Activated CD4-positive, alpha-beta T cell treated with anti-CD3 and anti-CD28 coated beads, Interleukin-2, amount 50 U/mL, for 48 hours (primary cell): Measurements from ENCODE around the gene NANOS2.
"Not testable (repeated sequence)": the region's sequence is repeated elsewhere in the genome, so short reads cannot be mapped to it uniquely, and the experiment has no call there.

Experiments
- DNase-seq, 2 experiments: peaks; one replicate each; pipeline ENCODE4 v3.0.0-alpha.2; 2020

NANOS2 gene

DNA sequence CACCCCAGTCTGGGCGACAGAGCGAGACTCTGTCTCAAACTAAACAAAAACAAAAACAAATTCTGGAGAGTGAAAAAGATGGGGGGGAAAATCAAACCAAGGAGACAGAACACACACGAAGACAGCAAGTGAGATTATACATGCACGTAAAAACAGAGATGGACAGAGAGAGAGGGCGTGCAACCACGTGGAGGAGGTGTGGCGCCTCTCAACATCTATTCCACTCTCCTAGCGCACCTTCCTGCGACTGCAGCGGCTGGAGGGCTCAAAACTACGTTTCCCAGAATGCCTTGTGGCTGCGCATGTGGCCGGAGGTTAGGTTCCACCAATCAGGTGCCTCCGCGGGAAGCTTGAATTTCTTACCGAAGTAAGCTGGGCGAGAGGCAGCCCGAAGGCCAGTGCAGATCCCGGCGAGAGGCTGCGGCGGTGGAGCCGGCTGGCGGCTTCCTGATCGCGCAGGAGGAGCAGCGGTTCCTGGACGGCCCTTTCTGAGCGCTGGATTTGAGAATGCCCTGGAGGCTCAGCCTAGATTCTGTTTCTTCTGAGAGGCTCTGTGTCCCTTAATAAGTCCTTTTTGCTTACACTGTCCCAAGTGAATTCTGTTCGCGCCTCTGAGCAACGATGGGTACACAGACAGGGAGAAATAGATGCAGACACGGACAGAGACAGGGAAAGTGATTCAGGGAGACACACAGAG lies 13.1 kb upstream of the NANOS2 start:
- peak; percentile 84 to 91 for DNase-seq

DNA sequence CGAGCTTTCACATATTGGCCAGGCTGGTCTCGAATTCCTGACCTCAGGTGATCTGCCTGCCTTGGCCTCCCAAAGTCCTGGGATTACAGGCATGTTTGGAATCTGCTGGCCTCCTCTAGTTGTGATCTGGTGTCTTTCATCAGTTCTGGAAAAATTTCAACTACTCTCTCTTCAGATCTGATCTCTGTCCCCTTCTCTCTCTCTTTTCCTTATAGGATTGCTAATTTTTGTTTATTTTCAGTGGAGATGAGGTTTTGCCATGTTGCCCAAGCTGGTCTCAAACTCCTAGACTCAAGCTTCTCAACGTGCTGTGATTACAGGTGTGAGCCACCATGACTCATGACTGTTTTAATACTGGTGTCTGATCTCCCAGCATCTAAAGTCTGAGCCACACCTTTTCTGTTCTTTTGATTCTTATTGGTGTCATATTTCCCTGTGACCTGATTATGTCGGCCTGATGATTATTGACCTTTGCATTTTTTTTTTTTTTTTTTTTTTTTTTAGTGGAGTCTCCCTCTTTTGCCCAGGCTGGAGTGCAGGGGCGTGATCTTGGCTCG lies 10.4 kb upstream of the NANOS2 start:
- no peak for DNase-seq

DNA sequence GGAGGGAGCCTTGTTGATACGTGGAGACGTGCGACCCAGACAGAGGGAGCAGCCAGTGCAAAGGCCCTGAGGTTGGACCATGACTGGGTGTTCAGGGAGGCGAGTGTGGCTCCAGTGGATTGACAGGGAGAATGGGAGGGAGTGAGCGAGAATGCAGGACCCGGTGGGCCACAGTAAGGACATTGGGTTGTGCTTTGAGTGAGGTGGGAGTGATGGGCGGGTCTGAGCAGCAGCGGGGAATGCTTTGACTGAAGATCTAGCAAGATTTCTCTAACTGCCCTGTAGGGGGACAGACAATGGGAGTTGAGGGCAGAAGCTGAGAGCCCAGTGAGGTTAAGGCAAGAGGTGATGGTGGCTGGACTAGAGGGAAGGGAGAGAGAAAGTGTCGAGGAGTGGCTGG lies 7.7 kb upstream of the NANOS2 start:
- DNase-seq = no peak

DNA sequence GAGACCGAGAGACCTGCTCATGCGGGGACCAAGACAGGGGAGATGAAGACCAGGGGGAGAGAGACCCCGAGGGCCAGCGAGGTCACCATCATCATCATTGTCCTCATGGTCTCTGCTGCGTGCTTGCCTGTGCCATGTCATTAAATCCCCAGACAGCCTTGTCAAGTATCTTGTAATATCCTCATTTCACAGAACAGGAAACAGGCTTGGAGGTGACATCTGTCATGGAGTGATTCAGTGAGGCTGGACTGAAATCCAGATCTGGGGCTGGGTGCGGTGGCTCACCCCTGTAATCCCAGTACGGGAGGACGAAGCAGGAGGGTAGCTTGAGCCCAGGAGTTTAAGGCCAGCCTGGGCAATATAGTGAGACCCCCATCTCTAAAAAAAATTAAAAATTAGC lies 5.9 kb upstream of the NANOS2 start:
- DNase-seq = no peak

DNA sequence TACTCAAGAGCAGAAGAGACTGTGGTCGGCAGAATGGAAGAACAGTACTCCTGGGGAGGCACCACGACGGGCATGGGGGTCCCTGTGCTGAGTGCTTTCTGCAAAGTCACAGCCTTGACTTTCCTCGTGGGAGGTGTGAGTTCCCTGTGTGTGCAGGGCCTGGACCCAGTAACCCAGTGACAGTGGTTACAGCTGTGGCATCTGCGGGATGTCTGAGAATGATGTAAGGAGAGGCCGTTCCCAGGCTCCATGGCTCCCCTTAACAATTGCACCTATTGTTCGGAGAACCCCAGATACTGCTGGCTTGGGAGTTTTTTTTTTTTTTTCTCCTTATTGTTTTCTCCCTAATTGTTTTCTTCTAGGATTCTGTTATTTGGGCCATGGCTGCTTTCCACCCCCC lies 5.1 kb upstream of the NANOS2 start:
- no peak for DNase-seq

DNA sequence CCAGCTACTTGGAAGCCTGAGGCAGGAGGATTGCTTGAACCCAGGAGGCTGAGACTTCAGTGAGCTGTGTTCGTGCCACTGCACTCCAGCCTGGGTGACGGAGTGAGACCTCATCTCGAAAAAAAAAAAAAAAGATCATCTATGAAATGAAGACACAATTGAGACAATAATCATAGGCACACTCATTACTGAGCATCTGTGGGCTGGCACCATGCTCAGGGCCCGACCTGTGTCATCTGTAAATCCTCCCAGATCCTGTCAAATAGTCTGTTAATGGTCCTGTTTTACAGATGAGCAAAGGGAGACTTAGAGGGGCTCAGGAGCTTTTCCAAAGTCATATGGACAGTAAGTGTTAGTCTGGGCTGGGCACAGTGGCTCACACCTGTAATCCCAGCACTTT lies 4.1 kb upstream of the NANOS2 start:
- DNase-seq = no peak

DNA sequence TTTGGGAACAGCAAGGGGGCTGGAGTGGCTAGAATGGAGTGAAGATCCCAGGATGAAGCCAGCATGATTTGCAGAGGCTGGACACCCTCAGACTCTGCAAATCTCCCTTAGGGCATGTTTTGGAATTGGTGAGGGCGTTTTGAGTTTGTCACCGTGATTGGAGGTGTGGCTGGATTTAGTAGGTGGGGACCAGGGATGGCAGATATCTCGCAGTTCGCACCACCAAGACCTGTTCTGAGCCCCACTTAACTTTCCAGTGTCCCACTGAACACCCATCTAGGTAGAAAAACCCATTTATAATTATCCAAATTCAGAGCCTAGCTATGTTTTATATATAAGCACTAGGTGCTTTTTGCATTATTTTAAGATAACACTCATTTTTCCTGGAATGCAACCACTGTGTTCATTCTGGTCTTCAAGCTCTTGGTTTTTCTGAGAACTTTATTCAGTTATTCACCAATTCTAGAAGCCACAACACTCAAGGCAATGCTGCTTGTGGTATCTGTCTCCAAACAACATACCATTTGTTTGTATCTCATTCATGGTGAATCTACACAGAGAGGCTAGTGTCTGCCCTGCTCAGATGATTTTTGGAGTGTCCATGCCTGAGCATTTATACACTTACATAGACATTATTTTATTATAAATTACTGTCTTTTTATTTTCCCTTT lies 3.0 kb upstream of the NANOS2 start:
- no peak for DNase-seq

DNA sequence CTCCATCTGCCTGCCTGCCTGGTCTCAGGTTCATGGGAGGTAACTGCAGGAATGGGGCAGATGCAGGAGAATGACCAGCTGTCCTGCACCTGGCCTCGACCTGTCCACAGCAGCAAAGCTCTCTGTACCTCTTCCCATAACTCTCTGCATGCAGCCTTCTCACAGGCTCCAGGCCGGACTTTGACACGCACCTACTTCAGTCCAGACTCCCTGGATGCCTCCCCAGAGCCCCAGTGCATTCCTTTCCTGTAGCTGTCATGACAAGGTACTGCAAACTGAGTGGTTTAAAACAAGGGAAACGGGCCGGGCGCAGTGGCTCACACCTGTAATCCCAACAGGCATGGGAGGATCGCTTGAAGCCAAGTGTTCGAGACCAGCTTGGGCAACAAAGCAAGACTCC lies 3.3 kb downstream of the NANOS2 start:
- no peak for DNase-seq

DNA sequence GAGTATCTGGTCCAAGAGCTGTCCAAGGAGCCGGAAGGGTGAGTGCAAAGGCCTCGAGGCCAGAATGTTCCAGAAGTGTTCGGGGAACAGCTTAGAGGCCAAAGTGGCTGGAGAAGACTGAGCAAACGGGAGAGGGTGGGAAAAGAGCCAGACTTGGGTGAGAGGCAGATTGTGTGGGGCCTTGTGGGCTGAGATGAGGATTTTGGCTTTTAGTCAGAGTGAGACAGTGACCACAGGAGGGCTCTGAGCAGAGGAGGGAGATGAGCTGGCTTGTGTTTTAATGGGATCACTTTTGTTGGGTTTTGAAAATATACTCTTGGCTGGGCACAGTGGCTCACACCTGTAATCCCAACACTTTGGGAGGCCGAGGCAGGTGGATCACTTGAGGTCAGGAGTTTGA lies 5.6 kb downstream of the NANOS2 start:
- DNase-seq = no peak

DNA sequence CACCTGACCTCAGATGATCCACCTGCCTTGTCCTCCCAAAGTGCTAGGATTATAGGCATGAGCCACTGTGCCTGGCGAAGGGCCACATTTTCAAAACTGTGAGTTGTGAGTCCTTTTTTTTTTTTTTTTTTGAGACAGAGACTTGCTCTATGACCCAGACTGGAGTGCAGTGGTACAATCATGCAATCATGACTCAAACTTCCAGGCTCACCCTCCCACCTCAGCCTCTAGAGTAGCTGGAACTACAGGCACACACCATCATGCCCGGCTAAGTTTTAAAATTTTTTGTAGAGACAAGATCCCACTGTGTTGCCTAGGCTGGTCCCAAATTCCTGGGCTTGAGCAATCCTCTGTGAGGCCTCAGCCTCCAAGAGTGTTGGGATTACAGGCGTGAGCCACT lies 8.4 kb downstream of the NANOS2 start:
- DNase-seq = no peak

DNA sequence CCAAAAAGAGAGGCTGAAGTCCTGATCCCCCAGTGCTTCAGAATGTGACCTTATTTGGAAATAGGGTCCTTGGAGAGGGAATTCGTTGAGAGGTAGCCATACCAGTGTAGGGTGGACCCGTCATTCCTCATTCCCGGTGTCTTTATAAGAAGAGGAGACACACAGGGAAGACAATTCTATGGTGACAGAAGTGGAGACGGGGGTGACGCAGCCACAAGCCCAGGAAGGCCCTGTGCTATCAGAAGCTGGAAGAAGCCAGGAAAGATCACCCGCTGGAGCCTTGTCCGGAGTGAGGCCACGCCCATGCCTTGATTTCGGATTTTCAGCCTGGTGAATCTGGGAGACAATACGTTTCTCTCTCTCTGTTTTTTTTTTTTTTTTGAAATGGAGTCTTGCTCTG lies 9.6 kb downstream of the NANOS2 start:
- no peak for DNase-seq

DNA sequence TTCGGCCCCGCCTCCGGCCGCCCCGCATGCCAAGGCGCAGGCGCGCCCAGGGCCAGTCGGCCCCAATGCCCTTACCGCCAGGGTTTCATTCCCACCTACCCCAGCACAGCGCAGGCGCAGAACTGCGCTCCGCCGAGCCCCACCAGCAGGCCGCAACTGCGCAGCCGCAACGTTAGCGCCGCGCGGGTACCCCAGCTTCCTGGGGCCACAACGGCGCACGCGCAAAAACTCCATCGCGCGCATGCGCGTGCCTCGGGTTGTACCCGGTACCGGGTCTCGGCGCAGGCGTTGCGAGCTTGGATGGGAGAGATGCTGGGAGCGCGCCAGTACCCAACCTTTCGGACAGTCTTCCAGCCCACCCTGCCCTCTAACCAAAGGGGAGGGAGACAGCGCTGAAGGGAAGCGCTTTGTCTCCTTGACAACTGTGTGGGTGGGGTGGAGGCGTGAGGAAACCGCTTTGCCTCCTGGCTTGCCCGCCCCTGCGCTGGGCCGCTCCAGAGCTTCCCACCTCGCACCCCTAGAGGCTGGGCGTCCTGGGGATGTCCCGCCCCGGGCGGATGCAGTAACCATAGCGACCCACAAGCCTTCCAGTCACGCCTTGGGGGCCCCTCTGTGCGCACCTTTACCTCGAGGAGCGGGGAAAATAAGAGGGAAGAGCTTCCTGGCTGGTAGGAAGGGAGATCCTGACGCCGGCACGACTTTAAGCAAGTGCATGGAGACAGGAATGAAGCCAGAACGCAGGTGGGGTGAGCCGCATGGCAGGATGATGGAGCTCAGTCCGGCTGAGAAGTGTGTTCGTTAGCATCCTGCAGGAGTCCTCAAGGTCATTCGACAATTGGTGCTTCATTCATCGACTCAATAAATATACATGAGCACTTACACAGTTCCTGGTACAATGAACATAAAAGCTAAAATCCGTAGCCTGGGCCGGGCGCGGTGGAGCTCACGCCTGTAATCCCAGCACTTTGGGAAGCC lies 11.6 kb downstream of the NANOS2 start:
- DNase-seq = peak; percentile 99

DNA sequence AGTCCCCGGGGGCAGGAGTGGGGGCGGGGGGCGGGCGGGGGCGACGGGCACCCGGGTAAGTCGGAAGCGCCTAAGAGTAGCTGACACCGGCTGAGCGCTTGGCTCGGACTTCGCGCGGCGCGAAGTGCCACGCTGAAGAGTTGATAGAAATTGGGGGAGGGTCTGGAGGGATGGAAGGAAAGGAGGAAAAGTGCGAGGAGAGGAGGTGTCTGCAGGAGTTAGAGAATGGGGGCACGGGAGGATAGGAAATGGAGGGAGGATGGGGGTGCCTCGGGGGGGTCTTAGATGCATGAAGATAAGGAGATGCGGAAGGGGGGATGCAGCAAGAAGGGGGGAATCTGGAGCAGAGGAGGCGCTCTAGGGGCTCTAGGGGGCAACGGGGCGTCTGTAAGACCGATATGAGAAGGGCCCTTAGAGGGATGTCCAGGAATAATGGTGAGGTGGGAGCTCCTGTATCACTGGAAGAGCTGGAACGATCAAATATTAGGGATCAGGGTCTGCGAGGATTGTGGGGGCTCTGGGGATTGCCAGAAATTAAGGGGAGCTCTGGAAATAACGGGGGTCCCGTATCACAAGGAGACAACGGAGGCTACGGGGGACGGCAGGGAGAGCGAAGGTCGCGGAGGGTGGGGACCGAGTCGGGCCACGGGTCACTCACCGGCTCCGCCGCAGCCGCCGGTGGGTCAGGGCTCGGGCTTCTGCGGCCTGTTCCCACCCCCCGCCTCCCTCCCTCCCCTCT lies 12.5 kb downstream of the NANOS2 start, which contains the start of gene MYPOP:
MYPOP (minus strand) TSS at position 702 of the 739 bp plus-strand sequence. CDS start 840 bp downstream, outside the sequence.
- peak in 1 of 2 experiments; percentile 11 for DNase-seq

DNA sequence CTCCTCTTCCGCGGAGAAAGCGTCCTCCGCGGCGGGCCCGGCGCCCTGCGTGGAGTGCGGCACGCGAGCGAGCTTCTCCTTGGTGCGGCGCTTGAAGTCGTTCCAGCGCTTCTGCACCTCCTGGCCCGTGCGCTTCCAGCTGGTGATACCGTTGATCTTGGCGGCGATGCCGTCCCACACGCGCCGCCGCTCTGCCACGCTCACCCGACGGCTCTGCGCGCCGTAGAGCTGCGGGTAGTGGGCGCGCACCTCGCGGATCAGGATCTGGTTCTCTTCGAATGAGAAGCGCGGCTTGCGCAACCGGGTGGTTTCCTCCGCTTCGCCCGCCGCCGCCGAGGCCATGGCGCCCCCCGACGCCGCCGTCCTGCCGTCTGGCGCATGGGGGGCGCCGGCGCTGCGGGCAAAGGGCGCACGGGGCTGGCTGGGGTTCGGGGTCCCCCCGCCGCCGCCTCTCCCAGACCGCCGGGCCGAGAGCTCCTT lies 13.1 kb downstream of the NANOS2 start:
- peak; percentile 33 to 40 for DNase-seq

DNA sequence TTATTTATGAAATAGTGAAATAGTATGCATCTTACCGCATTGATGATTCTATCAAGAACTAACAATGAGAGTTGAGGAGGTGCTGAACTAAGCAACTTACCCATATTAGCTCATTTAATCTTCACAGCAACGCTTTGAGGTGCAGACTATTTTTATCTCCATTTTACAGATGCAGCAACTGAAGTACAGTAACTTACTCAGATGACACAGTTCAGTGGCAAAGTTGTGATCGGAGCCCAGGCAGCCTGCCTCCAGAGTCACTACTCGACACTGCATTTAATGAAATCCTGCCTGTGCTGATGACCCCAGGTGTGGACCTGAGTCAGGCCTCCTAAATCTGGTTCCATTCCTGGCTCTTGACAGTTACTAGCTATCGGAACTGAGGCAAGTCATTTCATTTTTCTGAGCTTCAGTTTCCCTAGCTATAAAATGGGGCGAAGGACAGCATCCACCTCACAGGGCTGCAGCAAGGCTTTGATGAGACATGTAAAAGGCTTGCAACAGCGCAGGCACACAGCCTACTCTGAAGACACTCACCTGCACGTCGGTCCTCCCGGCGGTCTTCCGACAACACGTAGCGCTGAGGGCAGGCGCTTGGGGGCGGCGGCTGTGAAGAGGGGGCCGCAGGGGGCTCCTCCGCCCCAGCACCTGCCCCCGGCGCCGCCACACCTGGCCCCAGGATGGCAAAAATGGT lies 13.7 kb downstream of the NANOS2 start:
- DNase-seq = no peak

DNA sequence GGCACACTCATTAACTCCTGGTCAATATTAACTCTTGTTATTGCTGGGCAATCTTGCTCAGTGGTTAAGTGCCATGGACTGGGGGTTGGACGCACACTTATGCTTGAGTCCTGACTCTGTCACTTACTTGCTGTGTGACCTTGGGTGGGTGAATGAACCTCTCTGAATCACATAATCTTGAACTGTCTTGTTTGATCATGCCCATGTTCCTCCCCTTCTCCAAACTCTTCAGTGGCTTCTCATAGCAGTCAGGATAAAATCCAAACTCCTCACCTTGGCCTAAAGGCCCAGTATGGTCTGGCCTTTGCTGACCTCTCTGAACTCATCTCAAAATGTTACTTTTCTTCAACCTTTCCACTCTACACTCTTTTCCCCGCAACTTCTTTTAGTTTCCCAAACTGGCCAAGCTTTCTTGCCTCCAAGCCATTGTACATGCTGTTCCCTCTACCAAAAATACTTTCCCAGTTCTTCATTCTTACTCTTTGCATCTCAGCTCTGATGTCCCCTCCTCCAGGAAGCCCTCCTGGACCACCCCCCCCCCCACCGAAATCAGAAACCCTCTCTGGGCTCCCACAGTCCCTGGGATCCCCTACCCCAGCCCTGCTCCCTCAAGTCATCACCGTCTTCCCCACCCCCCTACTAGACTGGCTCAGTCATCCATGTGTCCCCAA lies 14.5 kb downstream of the NANOS2 start:
- no peak for DNase-seq

DNA sequence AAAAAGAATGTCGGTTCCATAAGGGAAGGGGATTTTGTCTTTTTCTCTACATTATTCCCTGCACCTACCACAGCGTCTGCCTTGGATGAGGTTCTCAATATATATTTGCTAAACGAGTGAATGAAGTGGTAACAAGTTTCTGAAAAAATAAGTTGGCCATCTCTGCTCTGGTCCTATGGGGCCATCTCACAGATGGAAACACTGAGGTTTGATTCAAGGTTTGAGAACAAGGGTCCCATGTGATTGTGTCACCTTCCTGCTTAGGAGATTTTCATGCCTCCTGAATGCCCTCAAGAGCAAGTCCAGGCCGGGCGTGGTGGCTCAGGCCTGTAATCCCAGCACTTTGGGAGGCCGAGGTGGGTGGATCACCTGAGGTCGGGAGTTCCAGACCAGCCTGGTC lies 15.3 kb downstream of the NANOS2 start:
- DNase-seq = no peak

DNA sequence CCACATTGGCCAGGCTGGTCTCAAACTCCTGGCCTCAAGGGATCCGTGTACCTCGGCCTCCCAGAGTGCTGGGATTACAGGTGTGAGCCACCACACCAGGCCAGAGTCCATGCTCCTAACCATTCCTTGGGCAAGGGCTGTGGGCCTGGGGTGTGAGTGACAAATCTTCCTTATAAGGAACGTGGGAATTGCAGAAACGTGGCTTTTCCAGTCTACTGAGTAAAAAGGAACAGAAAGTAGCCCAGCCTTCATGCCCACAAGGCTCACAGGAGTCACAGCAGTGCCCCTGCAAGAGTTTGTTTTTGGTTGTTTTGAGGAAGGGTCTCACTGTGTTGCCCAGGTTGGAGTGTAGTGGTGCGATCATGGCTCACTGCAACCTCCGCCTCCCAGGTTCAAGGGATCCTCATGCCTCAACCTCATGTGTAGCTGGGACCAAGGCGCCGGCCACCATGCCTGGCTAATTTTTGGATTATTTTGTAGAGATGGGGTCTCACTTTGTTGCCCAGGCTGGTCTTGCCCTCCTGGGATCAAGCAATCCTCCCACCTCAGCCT lies 17.2 kb downstream of the NANOS2 start:
- DNase-seq = no peak

DNA sequence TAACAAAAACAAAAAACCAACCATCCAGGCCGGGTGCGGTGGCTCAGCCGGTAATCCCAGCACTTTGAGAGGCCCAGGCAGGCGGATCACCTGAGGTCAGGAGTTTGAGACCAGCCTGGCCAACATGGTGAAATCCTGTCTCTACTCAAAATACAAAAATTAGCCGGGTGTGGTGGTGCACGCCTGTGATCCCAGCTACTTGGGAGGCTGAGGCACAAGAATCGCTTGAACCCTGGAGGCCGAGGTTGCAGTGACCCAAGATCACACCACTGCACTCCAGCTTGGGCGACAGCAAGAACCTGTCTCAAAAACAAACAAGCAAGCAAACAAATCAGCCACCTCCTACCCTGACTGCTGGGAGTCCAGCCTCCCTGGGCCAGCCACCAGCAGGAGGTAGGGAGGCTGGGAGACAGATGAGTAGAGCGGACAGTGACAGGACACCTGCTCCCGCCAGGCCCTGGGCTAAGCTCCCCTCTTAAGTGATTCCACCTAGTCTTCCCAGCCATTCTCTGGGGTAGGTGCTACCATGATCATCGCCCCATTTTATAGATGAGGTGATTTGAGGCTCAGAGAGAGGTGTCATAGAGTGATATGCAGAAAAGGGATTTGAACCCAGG lies 18.5 kb downstream of the NANOS2 start:
- not testable (repeated sequence) for DNase-seq

DNA sequence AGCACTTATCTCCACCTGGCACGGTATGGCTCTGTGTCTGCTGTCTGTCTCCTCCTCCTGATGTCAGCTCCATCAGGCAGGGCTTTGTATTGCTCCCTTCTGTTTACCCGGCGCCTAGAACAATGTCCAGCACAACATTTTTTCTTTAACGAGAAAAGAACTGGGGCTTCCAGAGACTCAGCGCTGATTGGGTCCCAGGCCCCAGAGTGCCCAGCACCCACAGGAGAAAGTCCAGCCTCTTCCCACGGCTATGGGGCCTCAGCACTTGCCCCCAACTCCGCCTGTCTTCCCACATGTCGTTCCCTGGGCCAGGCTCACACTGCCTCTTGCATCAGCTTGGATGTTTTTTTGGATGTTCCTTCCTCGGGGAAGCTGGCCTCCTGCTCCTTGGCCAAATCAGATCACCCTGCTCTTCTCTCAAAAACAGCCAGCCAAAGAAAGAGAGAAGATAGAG lies 19.0 kb downstream of the NANOS2 start:
- no peak for DNase-seq
